H1 (cell line): ENCODE measurements around the gene ATP13A3.

Experiments
- ASH2L ChIP-seq: fragments of 200-600, 300-600 bp; sonication (generic); IDR thresholded peaks from one replicate; pipeline ENCODE4 v1.7.1; 2017; ENCODE audit warnings: low read length
- CEBPB ChIP-seq: IDR thresholded peaks from 2 replicates; pipeline ENCODE4 v1.6.1; 2012; ENCODE audit warnings: low read depth, low read length
- CTCF ChIP-seq, 3 experiments: IDR thresholded peaks; 1 replicate in 2 of 3; 2 replicates in 1 of 3; pipeline versions ENCODE4 v1.5.1 to v1.6.1; 2011; ENCODE audit warnings: low read length in 3 of 3, mild to moderate bottlenecking in 3 of 3, inconsistent platforms in 2 of 3, low read depth in 1 of 3, moderate library complexity in 1 of 3; ENCODE audit not compliant: insufficient read depth in 1 of 3; ENCODE audit errors: control extremely low read depth in 1 of 3
- EZH2 ChIP-seq: fragments of 200-600 bp; sonication (generic); IDR thresholded peaks from 2 replicates; pipeline ENCODE4 v1.7.1; 2012; ENCODE audit warnings: low read depth, mild to moderate bottlenecking, moderate library complexity, low read length, inconsistent platforms; ENCODE audit not compliant: severe bottlenecking
- TBP ChIP-seq: IDR thresholded peaks from 2 replicates; pipeline ENCODE4 v1.6.1; 2011; ENCODE audit warnings: low read depth, low read length, improper control_type of control experiment

GRCh38 chr3:194447657-194448056, 39.1 kb downstream of the ATP13A3 start:
- TF ChIP-seq EZH2 (no peak), CEBPB (no peak), CTCF (IDR thresholded peaks at IDR 0.05; ENCODE audit: control extremely low read depth in 1 of 3, insufficient read depth in 1 of 3, low read depth in 1 of 3, low read length in 3 of 3) (no peak), ASH2L (no peak), TBP (no peak)
